OCI-LY1 (cell line): ENCODE data around the gene SHF.

ENCODE experiments used
- EZH2 ChIP-seq: fragments of 200-600 bp; sonication (generic), shearing (Covaris generic); IDR thresholded peaks from 2 replicates; pipeline ENCODE4 v1.8.0; 2017; ENCODE audit warnings: borderline replicate concordance, mixed run types, mild to moderate bottlenecking, antibody characterized with exemption, low read length, moderate library complexity, mixed read lengths
- TF ChIP-seq, protein P1 (sequence below): fragments of 200-600 bp; sonication (generic), shearing (Covaris generic); IDR thresholded peaks from 2 replicates; pipeline ENCODE4 v1.5.1; 2017; ENCODE audit warnings: mild to moderate bottlenecking, antibody characterized with exemption, low read length, moderate library complexity, mixed read lengths

DNA sequence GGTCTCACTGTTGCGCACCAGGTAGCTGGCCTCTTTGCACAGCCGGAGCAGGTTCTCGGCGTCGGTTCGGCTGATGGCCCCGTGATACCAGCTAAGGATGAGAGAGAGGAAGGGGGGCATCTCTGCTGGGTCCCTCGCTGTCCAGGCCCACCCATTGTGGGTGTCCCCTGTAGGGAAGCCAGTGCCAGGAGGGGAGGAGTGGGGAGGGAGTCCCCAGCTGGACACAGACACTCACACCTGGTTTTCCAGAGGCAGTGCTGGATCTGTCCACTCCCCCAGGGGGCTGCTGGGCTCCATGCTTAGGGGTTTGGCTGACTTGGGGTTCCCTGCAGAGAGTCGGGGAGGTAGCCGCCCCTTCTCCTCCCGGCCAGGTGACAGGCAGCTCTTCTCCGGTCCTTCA is 15.9 kb downstream of the SHF start:
- TF ChIP-seq, protein P1, sequence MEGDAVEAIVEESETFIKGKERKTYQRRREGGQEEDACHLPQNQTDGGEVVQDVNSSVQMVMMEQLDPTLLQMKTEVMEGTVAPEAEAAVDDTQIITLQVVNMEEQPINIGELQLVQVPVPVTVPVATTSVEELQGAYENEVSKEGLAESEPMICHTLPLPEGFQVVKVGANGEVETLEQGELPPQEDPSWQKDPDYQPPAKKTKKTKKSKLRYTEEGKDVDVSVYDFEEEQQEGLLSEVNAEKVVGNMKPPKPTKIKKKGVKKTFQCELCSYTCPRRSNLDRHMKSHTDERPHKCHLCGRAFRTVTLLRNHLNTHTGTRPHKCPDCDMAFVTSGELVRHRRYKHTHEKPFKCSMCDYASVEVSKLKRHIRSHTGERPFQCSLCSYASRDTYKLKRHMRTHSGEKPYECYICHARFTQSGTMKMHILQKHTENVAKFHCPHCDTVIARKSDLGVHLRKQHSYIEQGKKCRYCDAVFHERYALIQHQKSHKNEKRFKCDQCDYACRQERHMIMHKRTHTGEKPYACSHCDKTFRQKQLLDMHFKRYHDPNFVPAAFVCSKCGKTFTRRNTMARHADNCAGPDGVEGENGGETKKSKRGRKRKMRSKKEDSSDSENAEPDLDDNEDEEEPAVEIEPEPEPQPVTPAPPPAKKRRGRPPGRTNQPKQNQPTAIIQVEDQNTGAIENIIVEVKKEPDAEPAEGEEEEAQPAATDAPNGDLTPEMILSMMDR = no peak
- no peak for TF ChIP-seq EZH2
